Kidney glomerular epithelial cell (primary cell): ENCODE data around the gene BCLAF1.
"Not testable (repeated sequence)": the region's sequence is repeated elsewhere in the genome, so short reads cannot be mapped to it uniquely, and the experiment has no call there.

Source experiments
- DNase-seq: peaks from one replicate; lab custom pipeline; 2025; lab: John Stamatoyannopoulos, UW

The BCLAF1 gene

DNA sequence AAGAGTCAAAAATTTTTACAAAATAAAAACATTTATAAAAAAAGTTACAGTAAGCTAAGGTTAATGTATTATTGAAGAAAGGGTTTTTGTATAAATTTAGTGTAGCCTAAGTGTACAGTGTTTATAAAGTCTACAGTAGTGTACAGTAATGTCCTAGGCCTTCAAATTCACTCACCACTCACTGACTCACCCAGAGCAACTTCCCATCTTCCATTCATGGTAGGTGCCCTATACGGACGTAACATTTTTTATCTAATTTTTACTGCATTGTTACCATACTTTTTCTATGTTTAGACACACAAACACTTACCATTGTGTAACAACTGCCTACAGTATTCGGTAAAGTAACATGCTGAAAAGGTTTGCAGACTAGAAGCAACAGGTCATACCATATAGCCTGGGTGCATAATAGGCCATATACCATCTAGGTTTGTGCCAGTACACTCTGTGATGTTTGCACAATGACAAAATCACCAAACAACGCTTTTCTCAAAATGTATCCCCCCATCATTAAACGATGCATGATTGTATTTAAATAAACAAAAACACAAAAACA, 45.5 kb downstream of the BCLAF1 start:
- no peak for DNase-seq

DNA sequence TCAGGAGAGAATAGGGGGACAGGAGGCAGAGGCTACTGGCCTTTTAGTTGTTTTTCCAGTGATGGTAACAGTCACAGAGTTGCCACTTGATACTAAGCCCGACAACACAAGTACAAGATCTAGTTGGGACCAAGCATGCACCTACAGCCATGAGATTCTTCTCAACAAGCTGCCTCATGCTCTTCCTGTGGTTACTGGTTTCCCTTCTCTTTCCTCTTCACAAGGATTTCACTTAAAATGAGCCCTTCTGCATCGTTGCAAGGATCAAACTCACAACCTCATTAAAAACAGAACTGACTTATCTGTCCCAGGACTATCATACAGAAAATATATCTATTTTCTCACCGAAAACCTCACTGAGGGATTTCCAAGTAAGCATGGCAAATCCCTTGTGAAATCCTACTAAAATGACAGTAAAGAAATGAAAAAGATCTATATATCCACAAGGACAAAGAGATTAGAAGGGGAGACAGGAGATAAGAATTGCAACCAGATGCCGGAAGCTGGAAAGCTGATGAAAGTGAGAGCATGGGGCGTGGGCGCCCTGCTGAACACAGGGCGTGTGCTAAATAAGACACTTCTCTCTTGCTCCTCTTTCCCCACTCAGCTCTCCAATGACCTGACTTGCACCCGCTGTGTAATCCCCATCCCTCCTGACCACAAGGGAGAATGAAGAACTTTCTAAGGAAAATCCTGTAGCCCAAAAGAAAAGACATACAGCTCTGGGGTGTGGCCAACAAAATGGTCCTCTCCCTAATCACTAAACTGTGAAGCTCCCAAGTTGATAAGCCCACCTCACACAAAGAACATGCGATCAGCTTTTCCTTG, 53.0 kb downstream of the BCLAF1 start:
- DNase-seq, result no peak

DNA sequence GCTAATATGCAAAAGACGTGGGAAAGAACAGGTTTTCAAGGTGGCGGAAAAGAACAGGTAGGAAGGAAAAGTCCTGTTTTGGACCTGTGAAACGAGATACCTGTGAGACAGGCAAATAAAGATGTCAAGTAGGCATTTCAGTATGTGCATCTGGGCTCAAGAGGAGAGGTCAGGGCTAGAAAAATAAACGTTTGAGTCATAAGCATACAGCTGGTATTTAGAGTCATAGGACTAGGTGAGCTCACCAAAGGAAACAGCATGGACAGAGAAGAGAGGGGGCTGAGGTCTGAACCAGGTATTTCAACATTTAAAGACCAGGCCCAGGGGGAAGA, 54.4 kb downstream of the BCLAF1 start:
- DNase-seq, result peak; percentile 24

DNA sequence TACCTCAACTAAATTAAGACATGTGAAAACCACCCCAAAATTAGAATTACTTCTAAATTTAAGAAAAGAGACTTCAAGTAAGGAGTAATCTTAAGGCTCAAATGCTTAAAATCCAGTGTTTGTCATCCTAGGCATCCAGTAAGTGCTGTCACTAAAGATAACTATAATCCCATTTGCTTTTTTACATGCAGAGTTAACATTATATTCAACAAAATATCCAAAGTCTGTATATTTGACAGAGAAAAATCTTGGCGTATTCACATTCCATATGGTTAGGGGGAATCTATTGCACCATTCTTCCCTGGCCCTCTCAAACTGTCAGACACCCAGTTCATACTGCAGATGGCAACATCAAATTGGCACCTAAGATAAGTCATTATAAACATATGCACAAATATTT, 56.9 kb downstream of the BCLAF1 start:
- DNase-seq, result no peak

DNA sequence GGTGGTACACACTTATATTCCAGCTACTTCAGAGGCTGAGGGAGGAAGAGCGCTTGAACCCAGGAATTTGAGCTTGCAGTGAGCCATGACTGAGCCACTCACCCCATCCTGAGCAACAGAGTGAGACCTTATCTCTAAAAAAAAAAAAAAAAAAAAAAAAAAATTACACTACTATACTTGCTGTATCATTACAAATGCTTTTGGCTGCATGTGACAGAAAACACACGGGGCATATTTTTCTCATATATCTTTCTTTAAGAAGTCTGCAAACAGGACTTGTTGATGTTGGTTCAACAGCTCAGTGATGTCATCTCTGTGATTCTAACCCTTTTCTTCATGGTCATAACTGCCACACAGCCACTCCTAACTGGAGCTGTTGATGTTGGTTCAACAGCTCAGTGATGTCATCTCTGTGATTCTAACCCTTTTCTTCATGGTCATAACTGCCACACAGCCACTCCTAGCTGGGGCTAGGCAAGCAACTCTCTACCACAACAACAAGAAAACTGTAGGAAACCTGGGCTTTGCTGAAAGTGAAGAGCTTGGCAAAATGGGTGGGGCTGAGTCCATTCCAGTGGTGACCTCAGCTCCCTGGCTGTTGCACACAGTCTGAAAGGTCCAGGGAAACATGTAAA, 59.3 kb downstream of the BCLAF1 start:
- no peak for DNase-seq

DNA sequence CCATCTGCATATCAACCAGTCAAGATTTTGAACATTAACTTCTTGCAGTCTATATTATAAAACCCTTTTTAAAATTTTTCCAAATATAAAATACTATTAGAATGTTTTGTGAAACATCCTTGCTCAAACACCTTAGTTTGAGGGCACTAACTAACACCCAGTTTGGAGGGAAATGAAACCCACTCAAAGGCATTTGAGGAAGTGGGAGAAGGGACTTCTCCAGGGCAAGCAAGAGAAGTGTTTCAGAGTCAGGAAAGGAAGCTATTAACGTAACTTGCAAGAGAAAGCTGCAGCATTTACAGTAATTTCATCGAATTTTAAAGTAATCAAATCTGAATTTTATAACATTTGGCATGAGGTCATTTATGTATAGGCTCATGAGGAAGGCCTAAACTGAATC, 60.8 kb downstream of the BCLAF1 start:
- no peak for DNase-seq

DNA sequence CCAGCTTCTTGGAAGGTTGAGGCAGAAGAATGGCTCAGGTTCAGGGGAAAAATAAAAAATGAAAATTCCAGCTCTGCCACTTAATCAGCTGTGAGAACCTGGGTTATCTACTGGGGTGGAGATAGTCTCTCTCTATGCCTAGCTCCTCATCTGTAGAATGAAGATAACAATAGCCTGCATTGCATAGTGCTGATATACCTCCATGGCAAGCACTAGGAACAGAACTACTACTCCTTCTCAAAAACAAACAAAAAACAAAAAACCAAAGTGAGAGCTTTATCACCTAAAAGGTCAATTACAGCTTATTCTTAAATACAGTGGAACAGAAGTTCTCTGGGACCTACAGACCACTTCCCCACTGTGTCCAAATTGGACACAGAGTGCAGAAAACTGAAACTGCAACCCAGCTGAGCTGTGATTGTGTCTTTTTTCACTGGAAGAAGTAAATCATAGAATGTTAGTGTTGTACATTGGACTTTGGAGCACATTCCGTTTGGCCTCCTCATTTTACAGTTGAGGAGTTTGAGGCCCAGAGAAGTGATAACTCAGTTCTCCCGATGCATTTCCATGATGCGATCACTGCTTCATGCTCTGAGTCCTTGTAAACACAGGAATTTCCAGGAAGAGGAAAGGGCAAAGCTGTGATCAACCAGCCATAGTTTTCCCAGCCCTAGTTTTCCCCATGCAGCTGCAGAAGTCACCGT, 62.8 kb downstream of the BCLAF1 start:
- peak; percentile 77 for DNase-seq

DNA sequence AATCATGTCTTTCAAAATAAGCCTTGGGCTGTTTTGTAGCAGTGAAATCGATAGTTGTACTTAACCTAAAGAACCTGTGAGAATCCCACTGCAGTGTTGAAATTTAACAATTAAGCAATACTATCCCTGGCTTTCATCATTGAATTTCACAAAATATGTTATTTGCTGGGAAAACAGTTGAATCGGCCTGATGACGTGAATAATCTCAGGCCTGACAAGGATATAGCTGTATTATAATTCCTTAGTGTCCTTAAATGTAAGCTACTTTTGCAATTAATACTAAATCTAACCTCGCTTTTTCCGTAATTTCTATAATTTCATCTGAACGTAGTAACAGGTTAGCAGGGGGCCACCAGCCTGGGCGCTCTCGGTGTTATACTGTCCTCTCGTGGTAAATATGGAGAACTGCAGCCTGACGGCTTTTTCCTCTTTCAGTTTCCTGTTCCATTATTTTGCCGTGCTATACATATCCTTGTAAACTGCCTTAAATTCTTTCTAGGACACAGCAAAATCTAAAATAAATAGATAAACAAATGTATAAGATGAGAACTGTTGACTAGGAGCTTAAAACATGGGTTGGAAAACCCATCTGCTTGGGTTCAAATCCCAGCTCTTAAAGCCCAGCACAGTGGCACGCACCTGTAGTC, 63.5 kb downstream of the BCLAF1 start:
- peak; percentile 62 for DNase-seq

DNA sequence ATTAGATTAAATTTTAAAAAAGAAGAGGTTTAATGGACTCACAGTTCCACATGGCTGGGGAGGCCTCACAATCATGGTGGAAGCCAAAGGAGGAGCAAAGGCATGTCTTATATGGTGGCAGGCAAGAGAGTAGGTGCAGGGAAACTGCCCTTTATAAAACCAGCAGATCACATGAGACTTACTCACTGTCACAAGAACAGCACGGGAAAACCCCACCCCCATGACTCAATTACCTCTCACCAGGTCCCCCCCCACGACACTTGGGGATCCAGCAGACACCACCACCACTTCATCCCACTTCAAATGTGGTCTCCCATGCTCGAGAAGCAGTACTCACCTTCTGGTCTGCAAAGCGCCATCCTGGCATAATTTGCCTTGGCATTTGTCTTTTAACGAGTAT, 64.2 kb downstream of the BCLAF1 start:
- DNase-seq, result no peak

DNA sequence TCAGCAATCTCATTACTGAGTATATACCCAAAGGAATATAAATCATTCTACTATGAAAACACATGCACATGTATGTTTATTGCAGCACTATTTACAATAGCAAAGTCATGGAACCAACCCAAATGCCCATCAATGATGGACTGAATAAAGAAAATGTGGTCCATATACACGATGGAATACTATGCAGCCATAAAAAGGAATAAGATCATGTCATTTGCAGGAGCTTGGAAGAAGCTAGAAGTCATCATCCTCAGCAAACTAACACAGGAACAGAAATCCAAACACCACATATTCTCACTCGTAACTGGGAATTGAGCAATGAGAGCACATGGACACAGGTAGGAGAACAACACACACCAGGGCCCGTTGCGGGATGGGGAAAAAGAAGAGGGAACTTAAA, 64.7 kb downstream of the BCLAF1 start:
- not testable (repeated sequence) for DNase-seq

DNA sequence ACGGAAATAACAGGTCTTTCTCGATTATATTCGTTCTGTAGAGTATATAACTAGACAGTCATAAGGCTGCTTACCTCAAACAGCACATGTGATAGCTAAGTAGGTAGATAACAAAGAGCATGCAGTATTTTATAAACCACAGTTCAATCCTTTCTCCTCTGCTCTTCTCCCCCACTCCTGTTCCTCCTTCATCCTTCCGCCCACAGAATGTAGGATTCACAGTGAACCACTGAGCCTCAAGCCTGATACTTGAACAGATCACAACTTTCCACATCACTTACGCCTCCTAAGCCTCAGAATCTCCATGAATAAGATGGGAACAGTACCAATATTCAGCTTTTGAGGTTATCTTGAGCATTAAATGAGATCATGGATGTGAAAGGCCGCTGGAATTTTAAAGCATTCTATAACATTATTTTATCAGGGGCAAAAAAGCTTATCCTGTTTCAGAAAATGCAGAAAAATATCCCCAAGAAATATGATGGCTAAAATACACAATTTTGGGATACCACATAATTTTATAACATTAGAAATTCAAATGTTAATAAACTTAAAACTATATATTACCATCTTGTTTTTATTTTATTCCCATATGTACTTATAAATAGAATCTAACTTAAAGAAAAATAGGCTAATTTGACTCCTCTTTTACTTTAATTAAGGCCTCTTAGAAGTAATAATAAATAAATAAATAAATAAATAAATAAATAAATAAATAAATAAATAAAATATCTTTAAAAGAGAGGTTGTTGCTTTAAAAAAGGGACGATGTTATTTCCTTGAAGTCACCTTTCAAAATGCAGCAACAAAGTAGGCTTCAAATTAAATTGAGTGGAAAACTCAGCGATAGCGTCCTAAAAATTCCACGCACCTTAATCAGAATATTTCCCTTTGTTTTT, 72.9 kb downstream of the BCLAF1 start:
- DNase-seq, result no peak

DNA sequence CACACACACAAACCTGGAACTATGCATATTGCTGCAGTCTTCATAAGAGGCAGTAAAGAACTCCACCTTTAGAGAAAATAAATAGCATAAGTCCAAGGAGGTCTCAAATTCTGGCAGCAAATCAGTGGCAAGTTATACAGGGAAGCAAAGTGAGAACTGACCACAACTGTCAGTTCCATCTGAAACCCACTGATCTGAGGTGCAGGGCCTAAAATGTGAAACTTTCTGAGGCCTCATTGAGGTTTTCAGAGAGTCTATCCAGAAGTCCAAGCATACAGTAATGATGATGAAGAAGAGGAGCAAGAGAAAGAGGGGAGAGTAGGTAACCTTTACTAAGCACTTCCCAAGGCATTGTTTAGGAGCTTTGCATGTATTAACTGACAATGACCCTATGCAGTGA, 75.8 kb downstream of the BCLAF1 start:
- no peak for DNase-seq

DNA sequence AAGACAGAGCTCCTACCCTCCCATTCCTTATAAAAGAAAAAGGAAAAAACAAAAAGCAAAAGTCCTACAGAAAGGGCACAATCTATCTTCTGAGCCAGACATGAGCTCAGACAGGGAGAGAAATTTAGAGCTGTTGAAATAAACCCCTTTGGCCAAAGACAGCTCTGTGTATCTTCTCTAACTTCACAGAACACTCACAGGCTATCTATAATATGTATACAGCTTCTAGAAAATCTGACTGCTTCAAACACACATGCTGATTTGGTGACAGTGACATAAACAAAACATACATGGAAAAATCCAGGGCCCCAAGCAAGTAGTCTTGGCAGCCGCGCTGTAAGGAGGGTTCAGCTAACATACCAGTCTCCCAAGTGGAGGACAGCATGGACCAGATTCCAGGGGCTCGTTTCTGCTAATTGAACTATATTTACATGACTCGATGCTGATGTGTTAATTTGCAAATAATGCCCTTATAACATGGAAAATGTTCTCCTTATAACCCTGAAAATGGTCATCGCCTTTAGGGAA, 76.6 kb downstream of the BCLAF1 start:
- DNase-seq, result no peak

DNA sequence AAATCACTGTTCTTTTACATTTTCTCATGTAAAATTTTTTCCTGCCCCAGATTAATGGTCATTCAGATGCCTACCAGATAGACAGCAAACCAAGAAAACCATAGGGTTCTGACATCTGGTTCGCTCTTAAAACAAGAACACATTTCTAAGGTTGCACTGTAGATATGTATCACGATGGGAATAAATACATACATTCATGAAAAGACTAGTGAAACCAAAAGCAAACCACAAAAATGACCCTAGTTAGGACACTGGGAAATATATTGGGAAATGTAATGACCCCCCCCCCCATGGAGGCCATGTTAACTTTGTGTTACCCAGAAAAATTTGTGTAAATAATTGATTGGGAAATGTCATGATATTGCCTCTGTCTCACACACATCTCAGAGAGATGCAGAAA, 77.0 kb downstream of the BCLAF1 start:
- no peak for DNase-seq

DNA sequence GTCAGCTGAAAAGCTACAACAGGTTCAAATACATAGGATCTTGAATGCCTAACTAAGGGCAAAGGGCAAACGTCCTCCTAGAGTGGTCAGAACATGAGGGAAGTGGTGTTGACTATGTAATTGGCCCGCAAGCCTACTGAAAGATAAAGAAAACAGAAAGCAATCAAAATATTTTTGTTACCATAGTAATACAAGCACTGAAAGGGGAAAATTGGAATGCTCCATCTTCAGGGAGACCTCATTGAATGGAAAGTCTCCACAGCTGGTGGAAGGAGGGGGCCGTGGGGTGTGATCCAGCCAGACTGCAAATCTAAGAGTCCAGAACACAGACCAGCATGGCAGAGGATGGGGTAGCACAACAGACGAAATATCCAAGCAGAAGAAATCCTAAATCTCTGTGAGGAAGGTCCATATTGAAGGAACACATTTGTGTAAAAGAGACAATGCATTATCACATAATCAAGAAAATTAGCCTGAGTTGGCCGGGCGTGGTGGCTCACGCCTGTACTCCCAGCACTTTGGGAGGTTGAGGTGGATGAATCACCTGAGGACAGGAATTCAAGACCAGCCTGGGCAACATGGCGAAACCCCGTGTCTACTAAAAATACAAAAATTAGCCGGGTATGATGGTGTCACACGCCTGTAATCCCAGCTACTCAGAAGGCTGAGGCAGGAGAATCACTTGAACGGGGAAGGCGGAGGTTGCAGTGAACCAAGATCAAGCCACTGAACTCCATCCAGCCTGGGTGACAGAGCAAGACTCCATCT, 79.1 kb downstream of the BCLAF1 start:
- DNase-seq, result no peak

DNA sequence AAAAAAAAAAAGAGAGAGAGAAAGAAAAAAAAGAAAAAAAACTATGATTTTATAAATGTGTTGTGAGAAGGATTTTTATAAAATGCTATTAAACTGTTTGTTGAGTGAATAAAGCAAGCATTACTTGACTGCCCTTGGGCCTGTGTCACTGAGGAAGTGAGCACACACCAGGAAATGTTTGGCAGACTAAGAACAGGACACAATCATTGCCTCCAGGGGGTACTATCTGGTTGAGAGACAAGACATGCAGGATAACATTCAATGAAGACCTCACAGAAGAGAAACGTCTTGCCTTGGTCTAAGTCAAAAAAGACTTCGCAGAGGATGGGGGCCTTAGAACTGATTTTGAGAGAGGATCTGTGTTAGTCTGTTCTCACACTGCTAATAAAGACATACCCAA, 80.2 kb downstream of the BCLAF1 start:
- DNase-seq, result no peak

DNA sequence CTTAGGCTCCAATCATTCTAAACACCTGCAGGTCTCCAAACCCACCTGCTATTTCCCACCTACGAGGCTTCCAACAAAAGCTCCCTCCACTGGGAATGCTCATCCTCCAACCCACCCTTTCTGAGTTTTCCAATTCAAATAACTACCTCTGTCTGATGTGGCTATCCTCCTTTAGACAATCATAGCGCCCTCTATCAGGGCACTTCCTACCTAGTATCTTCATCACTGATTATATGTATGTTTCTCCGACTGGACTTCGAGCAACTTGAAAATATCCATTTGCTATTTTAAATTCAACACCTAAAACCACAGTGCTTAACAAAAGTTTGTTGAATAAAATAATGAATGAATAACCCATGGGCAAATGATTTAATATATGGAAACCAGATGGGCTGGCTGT, 80.9 kb downstream of the BCLAF1 start:
- DNase-seq, result no peak
